ENCODE results near the gene IL11.

Gene IL11

DNA sequence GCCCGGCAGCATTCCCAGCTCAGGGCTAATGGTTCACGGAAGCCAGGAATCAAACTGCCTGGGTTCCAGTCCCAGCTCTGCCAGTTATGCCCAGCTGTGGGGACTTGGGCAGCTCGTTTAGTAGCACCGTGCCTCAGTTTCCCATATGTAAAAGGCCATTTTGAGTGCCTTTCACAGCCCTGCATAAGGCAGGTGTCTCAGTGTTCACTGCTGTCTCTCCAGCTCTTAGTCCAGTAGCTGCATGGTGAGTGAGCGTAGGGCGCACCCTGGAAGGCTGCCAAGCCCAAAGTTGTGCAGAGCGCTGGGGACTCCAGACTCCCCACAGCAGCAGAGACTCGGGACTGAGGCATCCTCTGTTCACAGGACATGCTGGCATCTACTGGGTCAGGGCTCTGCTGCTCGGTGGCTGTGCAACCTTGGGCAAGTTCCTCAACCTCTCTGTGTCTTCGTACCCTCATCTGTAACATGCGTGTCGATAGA lies 21.0 kb upstream of the IL11 start:
- DNase-seq (ENCODE audit: low read depth) = no peak

DNA sequence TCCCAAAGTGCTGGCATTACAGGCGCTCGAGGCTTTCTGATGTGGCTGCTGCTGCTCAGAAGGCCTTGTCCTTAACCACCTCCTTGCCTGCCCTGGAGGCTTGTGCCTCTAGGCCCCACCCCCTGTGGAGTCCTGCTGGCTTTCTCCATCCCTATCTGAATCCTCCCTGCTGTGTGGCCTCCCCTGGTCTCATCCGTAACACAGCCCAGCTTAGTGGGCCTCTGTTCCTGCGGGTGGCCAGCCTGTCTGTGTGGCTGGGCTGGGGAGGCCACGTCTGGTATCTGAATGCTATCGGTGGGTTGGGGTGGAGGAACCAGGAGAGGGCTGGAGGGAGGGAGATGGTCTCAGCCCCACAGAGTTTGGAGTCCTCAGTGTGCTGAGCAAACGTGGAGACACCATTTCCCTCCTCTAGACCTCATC lies 20.2 kb upstream of the IL11 start:
- no peak for DNase-seq (ENCODE audit: low read depth)

DNA sequence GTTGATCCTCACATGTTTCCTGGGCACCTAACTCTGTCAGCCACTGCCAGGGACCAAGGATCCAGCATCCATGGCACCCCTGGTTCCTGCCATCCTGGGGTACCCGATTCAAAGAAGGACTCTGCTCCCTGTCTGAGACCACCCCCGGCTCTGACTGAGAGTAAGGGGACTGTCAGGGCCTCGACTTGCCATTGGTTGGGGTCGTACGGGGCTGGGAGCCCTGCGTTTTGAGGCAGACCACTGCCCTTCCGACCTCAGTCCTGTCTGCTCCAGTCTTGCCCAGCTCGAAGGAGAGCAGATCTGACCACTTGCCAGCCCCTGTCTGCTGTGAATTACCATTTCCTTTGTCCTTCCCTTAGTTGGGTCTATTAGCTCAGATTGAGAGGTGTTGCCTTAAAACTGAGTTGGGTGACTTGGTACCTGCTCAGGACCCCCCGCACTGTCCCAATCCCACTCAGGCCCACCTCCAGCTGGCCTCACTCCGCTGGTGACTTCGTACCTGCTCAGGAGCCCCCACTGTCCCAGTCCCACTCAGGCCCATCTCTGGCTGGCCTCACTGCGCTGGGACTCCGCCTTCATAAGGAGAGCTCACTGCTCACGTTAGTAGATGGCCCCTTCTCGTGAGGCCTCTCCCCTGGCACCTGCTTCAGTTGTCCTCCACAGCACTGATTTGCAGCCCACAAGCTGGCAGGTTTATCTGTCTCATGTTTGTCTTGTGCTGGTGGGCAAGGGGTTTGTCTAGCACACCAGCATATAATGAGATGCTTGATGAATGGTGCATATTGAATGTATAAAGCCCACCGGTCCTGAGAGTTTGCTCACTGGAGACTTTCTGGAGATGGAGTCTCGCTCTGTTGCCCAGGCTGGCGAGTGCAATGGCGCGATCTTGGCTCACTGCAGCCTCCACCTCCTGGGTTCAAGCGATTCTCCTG lies 19.4 kb upstream of the IL11 start:
- DNase-seq (ENCODE audit: low read depth) = no peak

DNA sequence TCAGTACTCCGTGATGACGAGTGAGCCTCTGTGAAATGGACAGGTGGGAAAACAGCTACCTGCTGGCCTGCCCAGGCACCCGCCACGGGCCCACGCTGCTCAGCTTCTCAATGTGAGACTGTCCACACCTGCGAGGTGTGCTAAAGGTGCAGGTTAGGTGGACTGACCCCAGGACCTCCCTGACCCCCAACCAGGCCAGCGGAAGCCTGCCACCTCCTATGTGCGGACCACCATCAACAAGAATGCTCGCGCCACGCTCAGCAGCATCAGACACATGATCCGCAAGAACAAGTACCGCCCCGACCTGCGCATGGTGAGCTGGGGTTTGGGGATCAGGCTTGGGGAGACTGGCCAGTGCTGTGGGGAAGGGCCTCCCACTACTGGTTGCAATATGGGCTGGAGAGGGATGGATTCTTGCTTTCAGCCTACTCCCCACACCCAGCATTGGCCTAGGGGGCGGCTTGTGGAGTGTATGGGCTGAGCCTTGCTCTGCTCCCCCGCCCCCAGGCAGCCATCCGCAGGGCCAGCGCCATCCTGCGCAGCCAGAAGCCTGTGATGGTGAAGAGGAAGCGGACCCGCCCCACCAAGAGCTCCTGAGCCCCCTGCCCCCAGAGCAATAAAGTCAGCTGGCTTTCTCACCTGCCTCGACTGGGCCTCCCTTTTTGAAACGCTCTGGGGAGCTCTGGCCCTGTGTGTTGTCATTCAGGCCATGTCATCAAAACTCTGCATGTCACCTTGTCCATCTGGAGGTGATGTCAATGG lies 17.7 kb upstream of the IL11 start:
- no peak for DNase-seq (ENCODE audit: low read depth)

DNA sequence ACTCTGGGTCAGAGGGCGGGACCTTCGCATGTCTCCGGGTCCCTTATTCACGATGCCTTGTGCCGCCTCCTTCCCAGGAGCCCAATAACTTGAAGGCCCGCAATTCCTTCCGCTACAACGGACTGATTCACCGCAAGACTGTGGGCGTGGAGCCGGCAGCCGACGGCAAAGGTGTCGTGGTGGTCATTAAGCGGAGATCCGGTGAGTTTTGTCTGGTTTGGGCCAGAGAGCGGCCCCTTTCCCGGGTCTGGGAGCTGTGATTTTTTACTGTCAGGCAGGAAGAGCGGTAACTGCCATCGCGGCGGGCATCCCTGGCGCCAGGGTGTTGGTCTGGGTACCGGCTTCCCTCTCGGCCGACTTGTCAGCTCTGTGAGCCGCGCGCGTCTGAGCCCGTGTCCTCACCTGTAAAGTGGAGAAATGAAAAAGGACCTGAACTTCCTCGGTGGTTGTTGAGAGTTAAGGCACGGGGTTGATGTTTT lies 16.3 kb upstream of the IL11 start:
- DNase-seq (ENCODE audit: low read depth) = no peak

DNA sequence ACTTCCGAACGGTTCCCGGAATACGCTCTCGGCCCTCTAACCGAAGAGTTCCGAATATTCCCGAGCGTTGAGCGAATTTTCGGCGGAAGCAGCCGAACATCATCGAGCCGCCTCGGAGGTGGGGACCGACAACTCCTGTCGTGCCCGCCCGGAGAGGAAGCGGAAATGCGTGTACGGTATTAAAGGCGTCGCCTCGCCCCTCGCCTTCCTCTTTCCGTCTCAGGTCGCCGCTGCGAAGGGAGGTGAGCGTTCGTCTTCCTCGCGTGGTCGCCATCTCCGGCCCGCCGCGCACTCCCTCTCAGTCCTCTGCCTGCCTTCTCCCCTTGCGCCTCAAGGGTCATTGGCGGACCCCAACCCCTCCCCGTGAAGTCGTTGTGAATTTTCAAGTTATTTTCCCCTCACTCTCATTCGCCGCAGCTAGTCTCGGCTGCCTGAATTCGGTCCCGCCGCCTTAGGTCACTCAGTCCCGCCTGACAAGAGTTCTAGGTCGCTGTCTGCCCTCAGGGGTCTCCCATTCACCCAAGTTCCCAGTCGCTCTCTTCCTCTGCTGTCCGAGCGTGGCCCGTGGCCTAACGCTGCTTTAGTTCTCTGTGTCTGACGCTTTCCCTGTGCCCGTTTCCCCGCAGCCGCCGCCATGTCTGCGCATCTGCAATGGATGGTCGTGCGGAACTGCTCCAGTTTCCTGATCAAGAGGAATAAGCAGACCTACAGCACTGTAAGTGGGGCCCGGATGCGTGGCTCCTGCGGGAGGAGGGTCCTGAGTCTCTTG lies 15.6 kb upstream of the IL11 start, which contains the start of gene RPL28:
RPL28 (plus strand) TSS at position 209 of the 769 bp plus-strand sequence; CDS start at position 635, 426 bp downstream.
- DNase-seq (ENCODE audit: low read depth) = peak; percentile 96

DNA sequence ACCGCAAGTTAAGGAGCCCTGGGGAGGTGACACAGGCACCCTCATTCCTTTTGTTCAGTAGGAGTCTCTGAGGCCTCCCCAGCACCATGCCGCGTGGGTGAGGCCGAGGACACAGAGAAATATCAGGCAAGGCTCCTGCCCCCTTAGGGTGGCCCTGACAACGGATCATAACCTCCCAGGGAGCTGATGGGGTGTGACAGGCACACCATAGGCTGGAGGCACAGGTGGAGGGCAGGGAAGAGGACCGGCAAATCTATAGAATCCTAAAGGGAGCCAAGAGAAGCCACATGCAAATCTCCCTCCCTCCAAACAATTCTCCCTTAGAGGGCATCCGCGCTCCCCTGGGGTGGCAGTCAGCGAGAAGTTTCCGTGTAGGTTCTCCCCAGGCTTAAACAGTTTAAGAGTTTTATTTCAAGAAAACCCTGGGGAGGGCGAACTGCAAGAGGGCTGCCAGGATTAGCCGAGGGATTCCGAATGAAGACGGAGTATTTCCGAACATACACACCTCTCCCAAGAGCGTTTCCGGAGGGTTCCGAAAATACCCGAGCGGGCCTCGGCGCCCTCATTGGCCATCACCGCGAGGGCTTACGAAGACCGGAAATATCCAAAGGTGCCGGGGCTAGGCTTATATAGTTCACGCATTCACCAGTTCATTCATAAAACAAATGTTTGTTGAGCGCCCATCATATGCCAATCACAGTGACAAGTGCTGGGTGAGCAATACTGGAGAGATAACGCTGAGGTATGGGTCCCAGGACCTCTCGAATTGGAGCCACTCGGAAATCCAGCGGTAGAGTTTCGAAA lies 14.9 kb upstream of the IL11 start:
- DNase-seq (ENCODE audit: low read depth) = peak; percentile 94

DNA sequence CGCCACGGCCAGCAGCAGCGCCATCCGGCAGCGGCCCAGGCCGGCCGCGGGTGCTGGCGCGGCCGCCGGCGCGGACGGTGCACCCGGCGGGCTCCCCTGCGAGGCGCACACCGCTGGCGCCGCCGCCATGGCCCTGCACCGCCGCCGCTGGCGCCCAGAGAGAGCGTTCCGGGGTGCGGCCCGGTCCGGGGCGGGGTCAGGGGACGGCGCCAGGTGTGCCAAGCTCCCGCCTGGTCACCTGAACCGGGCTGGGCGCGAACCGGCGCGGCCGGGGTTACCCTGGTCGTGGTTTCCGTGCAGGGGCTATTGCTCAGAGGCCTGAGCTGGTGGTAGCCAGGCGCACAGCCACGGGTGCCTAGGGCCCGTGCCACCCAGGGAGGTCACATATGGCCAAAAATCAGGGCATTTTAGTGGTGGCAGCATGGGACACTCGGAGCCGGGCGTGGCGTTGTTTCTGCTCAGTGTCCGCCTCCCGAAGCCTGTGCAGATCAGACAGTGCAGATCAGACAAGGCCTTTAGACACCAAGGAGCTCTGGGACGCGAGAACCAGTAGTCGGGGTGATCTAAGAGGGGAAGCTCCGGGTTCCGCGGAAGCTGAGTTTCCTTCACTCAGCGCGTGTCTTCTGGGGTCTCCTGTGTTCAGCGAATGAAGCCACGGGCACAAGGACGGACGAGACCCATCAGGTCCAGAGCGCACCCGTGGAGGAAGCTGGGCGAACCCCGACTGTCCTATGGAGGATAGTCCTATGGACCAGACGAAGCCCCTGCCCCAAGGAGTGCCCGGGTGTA lies 14.1 kb upstream of the IL11 start, which contains the start of gene TMEM238:
TMEM238 (minus strand) TSS at position 162 of the 789 bp plus-strand sequence; CDS start at position 129, 33 bp downstream.
- no peak for DNase-seq (ENCODE audit: low read depth)

DNA sequence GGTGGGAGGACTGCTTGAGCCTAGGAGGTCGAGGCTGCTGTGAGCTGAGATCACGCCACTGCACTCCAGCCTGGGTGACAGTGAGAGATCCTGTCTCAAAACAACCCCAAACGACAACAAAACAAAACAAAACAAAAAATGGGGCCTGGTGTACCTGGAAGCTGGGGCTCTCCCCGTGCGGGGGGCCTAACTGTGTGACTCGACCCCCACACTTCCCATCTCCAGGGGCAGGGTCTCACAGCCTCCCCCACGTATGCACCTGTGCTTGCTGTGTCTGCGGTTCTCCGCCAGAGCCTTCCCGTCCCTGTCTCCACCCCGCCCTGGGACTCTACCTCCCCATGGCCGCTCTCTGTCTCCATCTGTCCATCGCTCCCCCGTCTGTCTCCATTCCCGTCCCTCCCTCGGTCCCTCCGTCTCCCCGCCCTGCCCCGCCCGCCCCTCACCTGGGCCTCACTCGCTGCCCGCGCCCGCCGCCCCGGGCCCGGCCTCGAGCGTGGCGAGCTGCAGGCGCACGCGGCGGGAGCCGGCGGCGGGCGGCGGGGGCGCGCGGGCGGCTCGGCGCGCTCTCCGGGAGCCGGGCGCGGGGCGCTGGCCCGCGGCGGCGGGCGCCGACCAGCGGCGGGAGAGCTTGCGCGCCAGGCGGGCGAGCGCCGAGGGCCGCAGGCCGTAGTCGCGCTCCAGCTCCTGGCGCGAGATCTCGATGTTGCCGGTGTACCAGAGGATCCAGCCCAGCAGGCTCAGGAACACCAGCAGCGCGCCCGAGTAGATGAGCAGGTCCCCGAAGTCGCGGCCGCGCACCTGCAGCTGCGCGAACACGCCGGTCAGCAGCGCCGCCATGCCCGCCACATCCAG lies 13.2 kb upstream of the IL11 start:
- DNase-seq (ENCODE audit: low read depth) = no peak

DNA sequence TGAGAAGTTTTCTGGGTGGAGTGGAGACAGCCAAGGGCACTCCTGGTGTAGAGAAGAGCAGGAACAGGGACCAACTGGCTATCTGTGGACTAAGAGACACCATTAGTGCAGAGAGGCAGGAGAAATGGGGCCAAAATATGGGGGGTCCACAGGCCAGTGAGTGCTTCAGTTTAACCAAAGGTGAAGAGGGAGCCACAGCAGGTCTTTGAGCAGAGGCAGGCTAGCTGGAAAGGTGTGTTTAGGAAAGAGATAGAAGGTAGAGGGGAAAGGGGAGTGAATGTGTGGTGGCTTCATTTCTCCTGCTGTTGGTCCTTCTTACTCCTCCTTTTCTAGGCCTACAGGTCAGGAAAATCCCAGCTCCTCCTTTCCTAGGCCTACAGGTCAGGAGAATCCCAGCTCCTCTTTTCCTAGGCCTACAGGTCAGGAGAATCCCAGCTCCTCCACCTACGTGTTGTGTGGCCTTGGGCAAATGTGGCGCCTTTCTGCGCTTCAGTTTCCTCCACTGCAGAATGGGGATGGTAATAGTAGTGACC lies 12.3 kb upstream of the IL11 start:
- DNase-seq (ENCODE audit: low read depth) = no peak

DNA sequence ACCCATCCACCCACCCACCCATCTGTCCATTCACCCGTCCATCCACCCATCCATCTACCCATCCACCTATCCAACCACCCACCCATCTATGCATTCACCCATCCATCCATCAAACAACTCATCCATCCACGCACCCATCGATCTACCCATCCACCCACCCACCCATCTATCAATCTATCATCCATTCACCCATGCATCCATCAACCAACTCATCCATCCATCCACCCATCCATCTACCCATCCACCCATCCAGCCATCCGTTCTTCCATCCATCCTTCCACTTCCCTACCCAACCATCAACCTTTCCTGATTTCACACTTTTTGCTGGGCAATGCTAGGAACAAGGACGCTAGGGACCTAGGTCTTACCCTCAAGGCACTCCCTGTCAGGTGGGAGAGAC lies 11.8 kb upstream of the IL11 start:
- DNase-seq (ENCODE audit: low read depth) = no peak

DNA sequence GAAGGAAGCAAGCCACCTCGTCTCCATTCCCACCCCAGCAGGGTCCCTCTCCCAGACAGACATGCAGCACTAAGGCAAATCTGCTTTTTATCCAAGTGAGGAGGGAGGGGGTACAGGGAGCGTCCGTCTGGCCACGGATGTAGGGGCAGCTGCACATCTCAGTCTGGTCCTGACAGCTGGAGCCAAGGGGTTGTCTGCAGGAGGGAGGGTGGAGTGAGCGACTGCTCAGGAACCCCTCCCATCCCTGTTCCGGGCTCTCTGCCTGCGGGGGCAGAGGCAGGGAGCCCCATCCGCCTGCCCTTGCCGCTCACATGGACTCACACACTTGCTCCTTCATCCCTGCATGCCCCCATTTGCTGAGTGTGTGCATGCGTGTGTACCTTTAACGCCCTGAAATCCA lies 8.9 kb upstream of the IL11 start:
- no peak for DNase-seq (ENCODE audit: low read depth)

DNA sequence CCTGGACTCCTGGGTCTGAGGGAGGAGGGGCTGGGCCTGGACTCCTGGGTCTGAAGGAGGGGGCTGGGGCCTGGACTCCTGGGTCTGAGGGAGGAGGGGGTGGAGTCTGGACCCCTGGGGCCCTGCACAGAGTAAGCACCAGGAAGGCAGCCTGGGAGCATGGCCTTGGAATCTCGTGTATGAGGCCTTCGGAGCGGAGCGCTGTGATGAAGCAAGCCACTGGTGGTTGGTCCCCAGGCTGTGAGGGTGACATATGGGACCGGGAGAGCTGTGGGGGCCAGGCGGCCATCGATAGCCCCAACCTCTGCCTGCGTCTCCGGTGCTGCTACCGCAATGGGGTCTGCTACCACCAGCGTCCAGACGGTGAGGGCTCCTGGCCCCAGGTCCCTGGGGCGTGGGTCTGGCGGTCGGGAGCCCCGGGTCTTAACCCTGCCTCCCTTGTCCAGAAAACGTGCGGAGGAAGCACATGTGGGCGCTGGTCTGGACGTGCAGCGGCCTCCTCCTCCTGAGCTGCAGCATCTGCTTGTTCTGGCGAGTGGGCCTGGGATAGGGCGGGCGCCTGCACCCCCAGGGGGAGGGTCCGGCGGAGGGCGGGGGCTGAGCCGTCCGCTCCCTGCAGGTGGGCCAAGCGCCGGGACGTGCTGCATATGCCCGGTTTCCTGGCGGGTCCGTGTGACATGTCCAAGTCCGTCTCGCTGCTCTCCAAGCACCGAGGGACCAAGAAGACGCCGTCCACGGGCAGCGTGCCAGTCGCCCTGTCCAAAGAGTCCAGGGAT lies 7.3 kb upstream of the IL11 start:
- no peak for DNase-seq (ENCODE audit: low read depth)

DNA sequence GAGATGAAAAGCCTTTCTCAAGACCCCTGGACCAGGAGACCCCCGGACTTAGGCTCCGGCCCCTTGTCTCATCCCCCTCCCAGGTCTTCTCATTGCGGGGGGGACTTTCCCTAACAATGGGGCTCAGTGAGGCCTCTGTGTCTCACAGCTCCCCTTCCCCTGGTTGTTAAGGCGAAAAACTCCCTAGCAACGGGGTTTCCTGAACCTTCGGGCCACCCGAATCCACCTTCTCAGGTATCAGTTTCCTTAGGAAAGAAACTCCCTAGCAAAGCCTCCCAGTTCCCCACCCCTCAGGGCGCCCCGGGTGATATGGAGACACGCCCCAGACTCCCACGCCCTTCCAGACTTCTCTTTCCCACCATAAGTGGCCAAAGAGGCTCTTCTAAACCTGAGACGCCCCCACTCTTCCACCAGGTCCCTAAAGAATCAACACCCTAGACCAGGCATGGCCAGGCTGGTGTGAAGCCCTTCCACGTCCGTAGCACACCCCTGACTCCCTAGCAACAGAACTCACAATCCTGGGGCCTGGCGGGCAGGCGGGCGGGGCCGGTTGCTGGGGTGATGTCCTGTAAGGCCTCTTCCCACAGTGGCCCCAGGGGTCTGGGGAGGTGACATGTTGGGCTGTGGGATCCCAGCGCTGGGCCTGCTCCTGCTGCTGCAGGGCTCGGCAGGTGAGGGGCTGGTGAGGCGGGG lies 6.1 kb upstream of the IL11 start, which contains the start of gene TMEM190:
TMEM190 (plus strand) TSS at position 586 of the 693 bp plus-strand sequence; CDS start at position 614, 28 bp downstream.
- DNase-seq (ENCODE audit: low read depth) = no peak

DNA sequence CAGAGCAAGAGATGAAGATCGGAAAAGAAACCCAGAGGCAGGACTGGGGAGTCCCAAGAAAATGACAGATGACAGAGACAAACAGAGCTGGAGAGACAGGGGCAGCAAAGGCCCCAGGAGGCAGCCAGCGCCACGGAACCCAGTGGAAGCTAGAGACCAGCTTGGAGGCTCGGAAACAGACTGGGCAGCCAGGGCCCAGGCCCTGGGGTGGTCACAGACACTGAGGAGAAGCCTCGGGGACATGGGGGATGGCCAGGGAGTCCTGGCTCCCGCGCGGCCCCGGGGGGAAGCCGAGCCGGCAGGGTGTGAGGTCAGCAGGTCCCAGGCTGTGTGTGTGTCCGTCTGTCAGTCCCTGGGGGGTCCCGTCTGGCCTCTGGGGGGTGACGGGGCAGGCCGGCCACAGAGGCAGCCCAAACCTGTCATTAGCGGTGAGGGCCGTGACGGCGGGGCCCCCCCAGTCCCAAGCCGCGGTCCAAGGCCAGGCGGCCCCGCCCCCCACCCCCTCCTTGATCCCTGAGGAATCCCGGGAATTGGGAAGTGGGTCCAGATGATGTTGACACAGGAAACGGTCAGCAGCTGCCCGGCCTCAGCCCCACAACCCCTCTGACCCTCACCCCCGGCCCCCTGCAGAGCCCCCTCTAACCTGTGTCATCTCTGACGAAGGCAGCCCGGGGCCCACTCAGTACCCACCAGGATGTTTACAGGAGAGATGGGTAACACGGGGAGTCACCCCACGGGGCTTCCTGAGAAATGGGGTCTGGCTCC lies 3.9 kb upstream of the IL11 start:
- no peak for DNase-seq (ENCODE audit: low read depth)

DNA sequence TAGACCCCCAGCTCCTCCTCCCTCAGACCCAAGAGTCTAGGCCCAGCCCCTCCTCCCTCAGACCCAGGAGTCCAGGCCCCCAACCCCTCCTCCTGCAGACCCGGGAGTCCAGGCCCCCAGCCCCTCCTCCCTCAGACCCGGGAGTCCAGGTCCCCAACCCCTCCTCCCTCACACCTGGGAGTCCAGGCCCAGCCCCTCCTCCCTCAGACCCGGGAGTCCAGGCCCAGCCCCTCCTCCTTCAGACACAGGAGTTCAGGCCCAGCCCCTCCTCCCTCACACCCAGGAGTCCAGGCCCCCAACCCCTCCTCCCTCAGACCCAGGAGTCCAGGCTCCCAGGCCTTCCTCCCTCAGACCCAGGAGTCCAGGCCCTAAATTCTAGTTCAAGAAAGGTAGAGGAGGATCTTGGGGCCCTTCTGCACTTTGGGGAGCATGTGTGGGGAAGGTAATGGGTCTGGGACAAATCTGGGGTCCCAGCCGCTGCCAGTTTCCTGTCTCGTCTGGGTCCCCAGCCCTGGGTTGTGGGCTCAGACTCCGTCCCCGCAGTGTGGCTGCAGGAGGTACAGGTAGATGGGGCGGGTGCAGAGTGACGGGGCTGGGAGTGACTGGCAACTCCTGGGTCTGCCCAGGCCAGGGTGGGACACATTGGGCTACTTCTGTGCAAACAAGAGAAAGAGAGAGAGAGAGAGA lies 3.2 kb upstream of the IL11 start:
- DNase-seq (ENCODE audit: low read depth) = no peak
